Activated naive CD8-positive, alpha-beta T cell treated with anti-CD3 and anti-CD28 coated beads for 36 hours (primary cell): ENCODE data around the gene CALR3. TPM values are rescaled to one million over a fixed set of nuclear protein-coding genes. Genes with fewer than 3 reads are reported as not detected.
"Not testable (repeated sequence)": the region's sequence is repeated elsewhere in the genome, so short reads cannot be mapped to it uniquely, and the experiment has no call there.

Experiments
- DNase-seq: peaks from one replicate; pipeline ENCODE4 v3.0.0; 2021
- H3K27ac Mint-ChIP-seq: one replicate; pipeline ENCODE4 v1.8.0; 2022; ENCODE audit warnings: mild to moderate bottlenecking, moderate library complexity, mixed read lengths
- H3K27me3 Mint-ChIP-seq: one replicate; pipeline ENCODE4 v1.8.0; 2022; ENCODE audit warnings: mild to moderate bottlenecking, mixed read lengths
- H3K36me3 Mint-ChIP-seq: one replicate; pipeline ENCODE4 v1.8.0; 2021; ENCODE audit warnings: mild to moderate bottlenecking, mixed read lengths
- H3K4me1 Mint-ChIP-seq: one replicate; pipeline ENCODE4 v1.8.0; 2021; ENCODE audit warnings: mixed read lengths
- H3K4me3 Mint-ChIP-seq: one replicate; pipeline ENCODE4 v1.8.0; 2022; ENCODE audit warnings: mild to moderate bottlenecking, moderate library complexity, mixed read lengths
- H3K9me3 Mint-ChIP-seq: one replicate; pipeline ENCODE4 v1.8.0; 2022; ENCODE audit warnings: mixed read lengths
- total RNA-seq, 2 experiments: library from RNA; stranded (reverse); gene quantifications; one replicate each; pipeline ENCODE4 v1.2.3, GENCODE V29; 2021

CALR3 gene, protein sequence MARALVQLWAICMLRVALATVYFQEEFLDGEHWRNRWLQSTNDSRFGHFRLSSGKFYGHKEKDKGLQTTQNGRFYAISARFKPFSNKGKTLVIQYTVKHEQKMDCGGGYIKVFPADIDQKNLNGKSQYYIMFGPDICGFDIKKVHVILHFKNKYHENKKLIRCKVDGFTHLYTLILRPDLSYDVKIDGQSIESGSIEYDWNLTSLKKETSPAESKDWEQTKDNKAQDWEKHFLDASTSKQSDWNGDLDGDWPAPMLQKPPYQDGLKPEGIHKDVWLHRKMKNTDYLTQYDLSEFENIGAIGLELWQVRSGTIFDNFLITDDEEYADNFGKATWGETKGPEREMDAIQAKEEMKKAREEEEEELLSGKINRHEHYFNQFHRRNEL
- total RNA-seq = under 1 TPM in 1 of 2 experiments, not detected in 1; 0.16 TPM

DNA sequence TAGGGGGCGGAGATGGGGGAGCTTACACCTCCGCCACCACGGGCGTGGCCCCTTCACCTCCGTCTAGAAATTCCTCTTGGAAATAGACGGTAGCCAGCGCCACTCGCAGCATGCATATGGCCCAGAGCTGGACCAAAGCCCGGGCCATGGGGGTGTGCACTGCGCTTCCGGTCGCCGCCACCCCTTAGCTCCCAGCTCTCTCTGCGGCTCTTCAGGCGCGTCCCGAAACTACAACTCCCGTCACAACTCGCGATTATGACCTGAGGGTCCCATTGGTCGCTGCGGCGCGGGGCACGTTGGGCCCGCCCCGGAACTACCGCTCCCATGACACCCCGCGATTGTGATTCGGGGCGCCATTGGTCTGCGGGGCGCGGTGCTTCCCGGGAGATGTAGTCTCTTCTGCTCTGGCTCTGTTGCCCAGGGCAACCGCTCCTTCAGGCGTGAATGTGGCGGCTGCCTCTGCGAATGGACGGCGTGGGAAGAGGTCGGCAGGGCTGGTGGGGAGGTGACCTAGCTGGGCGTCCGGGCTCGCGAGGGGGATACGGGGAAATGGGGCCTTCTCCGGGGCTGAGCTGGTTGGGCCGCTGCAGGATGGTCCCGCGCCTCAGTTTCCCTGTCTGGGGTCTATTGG, at the start of gene CALR3, which contains the start of gene C19orf44:
Gene CALR3, minus strand, starts transcription at position 186 of the 631 bp plus-strand sequence. Its CDS starts 38 bp downstream, at position 148.
Gene C19orf44, plus strand, starts transcription at position 413 of the 631 bp plus-strand sequence. CDS start 4,399 bp downstream, outside the sequence.
- Mint-ChIP-seq H3K4me3 (peak within 1 kb of the TSS; percentile 98), H3K36me3 (no peaks in the 10 kb centered on the region), H3K9me3 (no peaks in the 10 kb centered on the region), H3K4me1 (peaks cover 5% of the 10 kb centered on the region), H3K27ac (peak within 1 kb of the TSS; percentile 78), H3K27me3 (no peaks in the 10 kb centered on the region)
- DNase-seq = peak; percentile 99

DNA sequence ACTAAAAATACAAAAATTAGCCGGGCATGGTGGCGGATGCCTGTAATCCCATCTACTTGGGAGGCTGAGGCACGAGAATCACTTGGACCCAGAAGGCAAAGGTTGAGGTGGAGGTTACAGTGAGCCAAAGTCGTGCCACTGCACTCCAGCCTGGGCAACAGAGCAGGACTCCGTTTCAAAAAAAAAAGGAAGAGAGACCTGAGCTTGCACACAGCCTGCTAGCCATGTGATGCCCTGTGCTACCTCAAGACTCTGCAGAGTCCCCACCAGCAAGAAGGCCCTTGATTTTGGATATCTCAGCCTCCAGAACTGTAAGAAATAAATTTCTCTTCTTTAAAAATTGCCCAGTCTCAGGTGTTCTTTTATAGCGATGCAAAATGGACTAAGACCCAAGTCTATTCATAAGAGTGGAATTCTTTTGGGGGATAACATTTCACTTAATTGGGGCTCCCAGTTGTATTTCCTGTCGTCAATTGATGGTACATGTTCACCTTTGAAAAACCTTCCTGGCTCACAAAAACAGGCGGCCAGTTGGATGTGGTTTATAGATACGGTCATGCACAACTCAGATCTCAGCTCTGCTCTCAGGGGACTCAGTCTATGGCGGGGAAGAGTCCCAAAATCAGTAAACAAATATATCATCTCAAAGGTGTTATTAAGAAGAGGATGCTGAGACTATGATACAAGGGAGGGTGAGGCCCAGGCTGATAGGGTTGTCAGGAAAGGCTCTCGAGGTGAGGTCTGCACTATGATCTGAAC, 48.7 kb upstream of the CALR3 start:
- peaks cover 27% of the 10 kb centered on the region for H3K36me3 Mint-ChIP-seq
- no peak for DNase-seq
- H3K27ac Mint-ChIP-seq = no peak overlapping the region
- H3K4me1 Mint-ChIP-seq = peaks cover 27% of the 10 kb centered on the region
- no peaks in the 10 kb centered on the region for H3K9me3 Mint-ChIP-seq
- peak overlapping the region; percentile 34 for H3K4me3 Mint-ChIP-seq
- H3K27me3 Mint-ChIP-seq = no peaks in the 10 kb centered on the region

DNA sequence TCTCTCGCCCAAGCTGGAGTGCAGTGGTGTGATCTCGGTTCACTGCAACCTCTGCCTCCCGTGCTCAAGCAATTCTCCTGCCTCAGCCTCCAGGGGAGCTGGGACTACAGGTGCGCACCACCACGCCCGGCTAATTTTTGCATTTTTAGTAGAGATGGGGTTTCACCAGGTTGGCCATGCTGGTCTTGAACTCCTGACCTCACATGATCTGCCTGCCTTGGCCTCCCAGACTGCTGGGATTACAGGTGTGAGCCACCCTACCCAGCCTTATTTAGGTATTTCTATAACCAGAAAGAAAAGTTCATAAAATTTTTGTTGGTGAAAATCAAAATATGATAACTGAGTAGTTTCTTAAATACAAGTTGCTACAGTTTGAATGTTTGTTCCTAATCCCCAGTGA, 47.8 kb upstream of the CALR3 start:
- peak overlapping the region; percentile 96 for H3K4me3 Mint-ChIP-seq
- not testable (repeated sequence) for H3K9me3 Mint-ChIP-seq, H3K27me3 Mint-ChIP-seq, DNase-seq
- peaks cover 33% of the 10 kb centered on the region for H3K36me3 Mint-ChIP-seq
- H3K27ac Mint-ChIP-seq = peak overlapping the region; percentile 94
- H3K4me1 Mint-ChIP-seq = peaks cover 33% of the 10 kb centered on the region

DNA sequence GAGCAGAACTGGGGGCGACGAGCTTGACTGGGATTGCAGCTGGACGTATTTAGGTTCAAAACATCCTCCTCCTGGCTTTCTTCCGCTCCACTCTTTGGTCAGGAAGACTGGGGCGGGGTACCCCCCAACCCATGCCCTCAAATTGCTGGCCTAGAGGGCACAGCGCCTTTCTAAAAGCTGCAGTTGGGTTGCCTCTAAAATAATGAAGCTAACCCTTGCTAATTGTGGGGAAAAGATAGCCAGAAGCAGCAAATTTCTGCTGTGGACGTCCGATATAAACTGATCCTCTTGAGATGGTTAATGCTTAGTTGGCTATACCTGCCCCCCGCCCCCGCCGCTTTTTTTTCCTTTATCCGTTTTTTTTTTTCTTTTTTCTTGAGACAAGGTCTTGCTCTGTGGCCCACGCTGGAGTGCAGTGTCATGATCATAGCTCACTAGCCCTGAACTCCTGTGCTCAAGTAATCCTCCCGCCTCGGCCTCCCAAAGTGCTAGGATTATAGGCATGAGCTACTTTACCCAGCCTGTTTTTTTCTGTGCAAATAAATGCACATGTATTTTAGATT, 47.0 kb upstream of the CALR3 start:
- peak overlapping the region; percentile 96 for H3K4me3 Mint-ChIP-seq
- peaks cover 41% of the 10 kb centered on the region for H3K36me3 Mint-ChIP-seq
- peaks cover 41% of the 10 kb centered on the region for H3K4me1 Mint-ChIP-seq
- no peaks in the 10 kb centered on the region for H3K27me3 Mint-ChIP-seq
- peak overlapping the region; percentile 94 for H3K27ac Mint-ChIP-seq
- H3K9me3 Mint-ChIP-seq = no peaks in the 10 kb centered on the region
- DNase-seq = no peak

DNA sequence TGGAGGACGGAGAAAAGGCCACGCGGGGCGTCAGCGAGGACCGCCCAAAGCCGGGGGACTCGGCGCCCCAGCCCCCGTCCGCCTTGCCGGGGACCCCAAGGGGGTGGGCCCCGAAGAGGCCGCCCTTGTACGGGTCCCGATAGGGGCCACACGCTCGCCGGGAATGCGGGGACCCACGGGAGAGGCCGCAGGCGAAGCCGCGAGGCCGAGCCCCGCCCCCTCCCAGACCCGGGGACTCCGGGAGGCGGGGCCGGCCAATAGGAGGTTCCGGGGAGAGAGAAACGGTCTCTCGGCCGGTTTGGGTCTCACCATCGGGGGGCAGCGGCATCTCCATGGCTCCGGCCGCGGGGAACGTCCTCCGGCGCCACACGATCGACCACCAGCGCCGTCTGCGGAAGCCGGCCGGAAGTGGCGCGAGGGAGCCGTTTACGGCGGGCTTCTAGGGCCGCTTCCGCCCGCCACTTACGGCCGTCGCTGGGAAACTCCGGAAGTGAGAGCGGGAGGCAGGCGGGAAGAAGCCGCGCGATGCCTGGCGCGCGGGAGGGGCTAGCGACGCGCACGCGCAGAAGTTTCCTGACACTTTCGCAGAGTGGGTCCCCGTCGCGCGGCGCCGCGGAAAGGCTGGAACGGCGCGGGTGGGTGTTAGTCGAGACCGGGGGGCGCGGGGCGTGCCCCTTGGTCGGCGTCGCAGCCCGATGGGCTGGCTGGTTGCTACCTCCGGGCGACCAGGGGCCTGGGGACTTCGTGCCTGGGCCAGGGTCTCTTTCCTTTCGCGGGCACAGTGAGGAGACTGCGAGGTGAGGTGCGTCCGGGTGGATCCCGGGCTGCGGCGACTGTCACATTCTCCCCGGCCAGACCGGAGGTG, 46.3 kb upstream of the CALR3 start, which contains the start of gene CHERP:
Gene CHERP, minus strand, starts transcription at position 393 of the 865 bp plus-strand sequence. Its CDS starts 59 bp downstream, at position 334.
- H3K4me1 Mint-ChIP-seq = peaks cover 46% of the 10 kb centered on the region
- peak; percentile 95 for DNase-seq
- H3K4me3 Mint-ChIP-seq = peak within 1 kb of the TSS; percentile 96
- H3K36me3 Mint-ChIP-seq = peaks cover 42% of the 10 kb centered on the region
- no peaks in the 10 kb centered on the region for H3K27me3 Mint-ChIP-seq
- peak within 1 kb of the TSS; percentile 94 for H3K27ac Mint-ChIP-seq
- no peaks in the 10 kb centered on the region for H3K9me3 Mint-ChIP-seq

DNA sequence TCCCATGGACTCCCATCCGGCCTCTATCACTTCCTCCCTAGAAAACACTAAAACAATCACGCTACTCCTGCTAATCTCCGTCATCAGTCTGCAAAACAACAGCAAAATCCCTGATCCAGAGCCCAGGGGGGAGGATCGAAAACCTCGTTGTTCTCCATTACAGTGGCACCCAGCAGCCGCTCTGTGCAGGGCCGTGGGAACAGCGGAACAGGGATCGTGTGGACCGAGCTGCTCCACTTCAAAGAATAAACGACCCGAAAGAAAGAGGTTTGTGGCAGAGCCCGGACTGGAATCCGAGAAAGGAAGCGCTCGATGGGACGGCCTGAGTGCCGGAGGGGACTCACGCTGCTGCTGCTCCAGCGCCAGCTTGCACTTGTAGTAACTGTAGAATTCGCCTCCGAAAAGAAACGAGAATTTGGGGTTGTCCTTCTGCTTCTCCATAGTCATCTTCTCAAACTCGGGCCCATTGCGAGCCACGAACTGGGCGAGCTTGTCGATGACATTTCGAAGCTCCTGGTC, 45.6 kb upstream of the CALR3 start:
- peak overlapping the region; percentile 76 for H3K27ac Mint-ChIP-seq
- peaks cover 46% of the 10 kb centered on the region for H3K4me1 Mint-ChIP-seq
- H3K27me3 Mint-ChIP-seq = no peaks in the 10 kb centered on the region
- H3K36me3 Mint-ChIP-seq = peaks cover 43% of the 10 kb centered on the region
- H3K4me3 Mint-ChIP-seq = peak overlapping the region; percentile 96
- no peak for DNase-seq
- no peaks in the 10 kb centered on the region for H3K9me3 Mint-ChIP-seq

DNA sequence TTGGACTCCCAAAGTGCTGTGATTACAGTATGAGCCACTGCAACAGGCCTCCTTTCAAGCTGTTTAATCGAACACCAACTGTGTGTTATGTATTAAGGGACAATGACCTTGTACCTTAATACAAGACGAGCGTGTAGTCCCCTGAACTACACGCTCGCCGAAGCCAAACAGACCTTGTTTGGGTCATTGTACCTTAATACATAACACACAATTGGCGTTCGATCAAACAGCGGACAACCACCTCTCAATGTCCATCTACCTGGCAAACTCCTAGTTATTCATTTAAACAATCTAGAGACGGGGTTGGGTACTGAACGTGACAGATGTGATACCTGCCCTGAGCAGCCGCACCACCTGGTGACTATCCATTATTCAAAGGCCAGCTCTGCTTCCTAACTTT, 45.0 kb upstream of the CALR3 start:
- no peaks in the 10 kb centered on the region for H3K9me3 Mint-ChIP-seq
- no peak for DNase-seq
- H3K36me3 Mint-ChIP-seq = peaks cover 45% of the 10 kb centered on the region
- peak overlapping the region; percentile 76 for H3K27ac Mint-ChIP-seq
- H3K4me3 Mint-ChIP-seq = peak overlapping the region; percentile 96
- H3K4me1 Mint-ChIP-seq = peaks cover 46% of the 10 kb centered on the region
- H3K27me3 Mint-ChIP-seq = no peaks in the 10 kb centered on the region

DNA sequence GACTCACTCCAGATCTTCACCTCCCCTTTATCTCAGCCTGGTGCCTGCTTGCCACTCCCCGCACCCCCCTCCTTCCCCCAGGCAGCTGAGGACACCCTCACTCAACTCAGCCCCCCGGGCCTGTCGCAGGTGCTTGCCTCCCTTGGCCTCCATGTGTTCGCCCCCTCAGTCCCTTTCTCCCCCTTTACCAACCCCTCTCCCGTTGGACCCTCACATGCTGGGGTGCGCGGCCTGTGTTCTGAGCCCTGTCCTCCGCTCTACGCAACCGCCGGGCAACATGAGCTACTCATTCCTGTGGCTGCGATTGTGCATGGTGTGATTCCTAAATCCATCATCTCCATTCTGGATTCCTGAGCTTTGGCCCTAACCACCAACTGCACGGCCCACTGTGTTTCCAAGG, 41.1 kb upstream of the CALR3 start:
- peaks cover 29% of the 10 kb centered on the region for H3K4me1 Mint-ChIP-seq
- H3K4me3 Mint-ChIP-seq = no peak overlapping the region
- H3K27ac Mint-ChIP-seq = no peak overlapping the region
- no peaks in the 10 kb centered on the region for H3K27me3 Mint-ChIP-seq
- peaks cover 46% of the 10 kb centered on the region for H3K36me3 Mint-ChIP-seq
- H3K9me3 Mint-ChIP-seq = no peaks in the 10 kb centered on the region
- DNase-seq = no peak

DNA sequence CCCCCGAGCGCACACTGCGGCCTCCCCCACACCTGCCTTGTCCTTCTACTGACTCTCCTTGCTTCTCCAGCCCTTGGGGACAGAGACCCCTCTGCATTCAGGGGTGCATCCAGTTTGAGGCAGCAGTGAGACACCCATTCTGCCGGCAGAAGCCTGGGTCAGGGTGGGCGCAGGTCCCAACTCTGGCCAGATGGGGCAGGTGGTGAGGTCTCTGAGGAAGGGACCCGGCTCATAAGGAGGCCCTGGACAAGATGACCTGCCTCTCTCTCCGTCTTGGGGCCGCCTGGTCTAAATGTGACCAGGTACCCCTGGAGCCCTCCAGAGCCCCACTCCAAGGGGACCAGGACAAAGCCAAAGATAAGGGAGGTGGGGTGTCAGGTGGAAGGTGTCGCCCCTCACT, 40.2 kb upstream of the CALR3 start:
- no peak for DNase-seq
- Mint-ChIP-seq H3K4me3 (no peak overlapping the region), H3K27me3 (no peaks in the 10 kb centered on the region), H3K36me3 (peaks cover 46% of the 10 kb centered on the region), H3K27ac (no peak overlapping the region), H3K4me1 (peaks cover 26% of the 10 kb centered on the region), H3K9me3 (no peaks in the 10 kb centered on the region)

DNA sequence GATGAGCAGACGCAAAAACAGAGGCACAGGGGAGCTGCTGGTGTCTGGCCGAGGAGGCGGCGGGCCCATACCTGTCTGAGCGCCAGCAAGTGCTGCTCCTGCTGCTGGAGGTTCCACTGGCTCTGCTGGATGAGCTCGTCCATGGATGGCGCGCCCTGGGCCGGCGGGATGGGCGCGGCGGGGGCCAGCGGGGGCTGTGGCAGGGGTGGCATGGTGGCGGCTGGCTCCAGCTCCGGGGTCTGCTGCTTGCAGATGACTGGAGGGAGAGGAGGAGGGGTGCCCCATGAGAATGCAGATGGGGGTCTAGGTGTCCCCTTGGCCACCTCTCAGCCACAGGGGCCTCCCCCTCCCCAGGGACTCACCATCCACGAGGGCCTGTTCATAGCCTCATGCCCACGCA, 39.4 kb upstream of the CALR3 start:
- Mint-ChIP-seq H3K4me1 (peaks cover 24% of the 10 kb centered on the region), H3K27ac (no peak overlapping the region), H3K27me3 (no peaks in the 10 kb centered on the region), H3K4me3 (no peak overlapping the region), H3K9me3 (no peaks in the 10 kb centered on the region), H3K36me3 (peaks cover 41% of the 10 kb centered on the region)
- DNase-seq = no peak

DNA sequence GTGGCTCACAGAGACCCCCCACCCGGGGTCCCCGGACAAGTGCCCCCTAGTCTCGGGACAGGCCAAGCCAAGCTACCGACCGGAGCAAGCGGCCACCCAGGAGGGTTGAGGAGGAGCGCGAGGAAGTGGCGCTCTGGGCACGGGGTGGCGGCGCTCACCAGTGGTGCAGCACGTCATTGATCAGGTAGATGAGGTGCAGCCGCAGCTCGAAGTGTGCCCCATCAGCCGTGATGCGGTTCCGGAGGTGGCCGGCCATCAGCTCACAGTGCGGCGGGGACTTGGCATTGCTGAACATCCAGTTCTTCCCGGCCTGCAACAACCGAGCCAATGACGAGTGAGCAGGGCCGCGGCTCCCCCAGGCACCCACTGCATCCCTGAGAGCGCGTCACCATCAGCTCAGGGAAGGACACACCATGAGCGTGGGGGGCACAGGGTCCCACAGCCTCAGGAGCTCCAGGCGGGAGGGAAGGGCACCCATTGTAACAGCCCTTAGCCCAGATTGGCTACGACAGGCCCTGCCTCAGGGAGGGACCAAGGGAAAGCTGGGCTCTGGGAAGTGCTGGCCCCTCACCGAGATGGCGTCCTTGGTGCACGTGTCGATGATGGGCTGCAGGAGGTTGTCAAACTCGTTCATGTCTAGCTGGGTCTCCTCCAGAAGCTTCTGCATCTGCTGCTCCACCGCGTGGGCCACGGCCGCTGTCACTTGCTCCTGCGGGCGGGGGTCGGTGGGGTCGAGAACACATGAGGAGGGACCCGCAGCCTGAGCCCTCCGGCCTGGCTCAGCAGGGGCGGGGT, 36.7 kb upstream of the CALR3 start:
- Mint-ChIP-seq H3K4me1 (peaks cover 6% of the 10 kb centered on the region), H3K4me3 (no peak overlapping the region), H3K9me3 (no peaks in the 10 kb centered on the region), H3K36me3 (peaks cover 32% of the 10 kb centered on the region), H3K27me3 (no peaks in the 10 kb centered on the region), H3K27ac (no peak overlapping the region)
- no peak for DNase-seq

DNA sequence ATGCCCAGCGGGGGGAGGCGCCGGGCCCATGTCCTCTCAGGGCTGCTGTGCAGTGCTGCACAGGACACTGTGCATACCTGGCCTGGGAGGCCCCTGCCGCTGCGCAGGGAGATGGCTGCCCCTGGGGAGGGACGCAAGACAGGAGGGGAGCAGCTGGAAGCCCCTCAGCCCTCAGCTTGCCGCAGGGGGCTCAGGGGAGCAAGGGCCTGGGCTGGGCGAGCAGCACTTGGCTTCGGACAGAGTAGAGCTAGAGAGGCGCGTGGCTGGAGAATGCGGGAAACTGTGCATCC, 35.4 kb upstream of the CALR3 start:
- Mint-ChIP-seq H3K36me3 (peaks cover 33% of the 10 kb centered on the region), H3K9me3 (no peaks in the 10 kb centered on the region), H3K27ac (no peak overlapping the region), H3K4me3 (no peak overlapping the region), H3K4me1 (no peaks in the 10 kb centered on the region), H3K27me3 (no peaks in the 10 kb centered on the region)
- no peak for DNase-seq

DNA sequence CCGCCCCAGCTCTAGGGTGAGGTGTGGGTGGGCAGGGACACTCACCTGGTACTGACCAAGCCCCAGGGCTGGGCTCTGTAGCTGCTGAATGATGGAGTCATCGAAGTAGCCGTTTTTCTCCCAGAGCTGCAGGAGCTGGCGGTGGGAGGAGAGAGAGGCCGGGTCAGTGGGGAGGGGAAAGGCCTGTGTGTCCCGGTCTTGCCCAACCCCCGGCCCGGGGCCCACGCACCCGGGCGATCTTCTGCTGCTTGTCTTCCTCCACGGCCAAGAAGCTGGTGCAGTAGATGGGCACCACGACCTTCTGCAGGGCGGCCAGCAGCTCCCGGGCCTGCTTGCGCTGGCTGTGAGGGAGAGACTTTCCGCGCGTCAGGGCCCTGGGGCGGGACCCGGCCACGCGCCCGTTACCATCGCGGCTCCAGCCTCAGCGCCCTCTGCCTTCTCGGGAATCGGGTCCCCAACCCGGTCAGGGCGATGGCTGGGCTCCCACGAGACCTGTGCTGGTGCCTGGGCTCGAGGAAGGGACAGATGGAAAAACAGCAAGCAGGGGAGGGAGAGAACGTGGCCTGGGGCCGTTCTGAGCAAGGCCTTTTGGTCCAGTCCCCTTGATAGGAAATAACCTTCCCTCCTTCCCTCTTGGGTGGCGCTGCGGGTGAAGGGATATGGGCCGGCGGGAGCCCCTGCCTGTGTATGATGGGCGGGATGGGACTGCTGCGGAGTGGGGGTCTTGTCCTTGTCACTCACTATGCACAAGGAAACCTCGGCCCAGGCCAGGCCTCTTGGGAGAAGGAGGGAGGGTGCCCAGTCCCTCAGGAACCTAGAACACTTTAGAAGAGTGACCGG, 34.8 kb upstream of the CALR3 start:
- no peaks in the 10 kb centered on the region for H3K4me1 Mint-ChIP-seq
- no peak overlapping the region for H3K27ac Mint-ChIP-seq
- no peaks in the 10 kb centered on the region for H3K27me3 Mint-ChIP-seq
- no peak overlapping the region for H3K4me3 Mint-ChIP-seq
- peaks cover 30% of the 10 kb centered on the region for H3K36me3 Mint-ChIP-seq
- no peaks in the 10 kb centered on the region for H3K9me3 Mint-ChIP-seq
- DNase-seq = no peak
